Measurements from ENCODE around the gene SPATA21.

GRCh38 chr1:16443975-16444770 is 6.9 kb upstream of the SPATA21 start:
- TF ChIP-seq CTCF (IDR thresholded peaks at IDR 0.05) (no peak), POLR2A (IDR thresholded peaks at IDR 0.05) (no peak)
